Hematopoietic multipotent progenitor cell treated with erythropoietin and hydrocortisone succinate and interleukin-3 and kit ligand, for 15 days (in vitro differentiated cells): Measurements from ENCODE around the gene ARX.

Source experiments
- DNase-seq: peaks from one replicate; pipeline ENCODE4 v3.0.0-alpha.2; 2015; ENCODE audit warnings: low spot score

Gene ARX

DNA sequence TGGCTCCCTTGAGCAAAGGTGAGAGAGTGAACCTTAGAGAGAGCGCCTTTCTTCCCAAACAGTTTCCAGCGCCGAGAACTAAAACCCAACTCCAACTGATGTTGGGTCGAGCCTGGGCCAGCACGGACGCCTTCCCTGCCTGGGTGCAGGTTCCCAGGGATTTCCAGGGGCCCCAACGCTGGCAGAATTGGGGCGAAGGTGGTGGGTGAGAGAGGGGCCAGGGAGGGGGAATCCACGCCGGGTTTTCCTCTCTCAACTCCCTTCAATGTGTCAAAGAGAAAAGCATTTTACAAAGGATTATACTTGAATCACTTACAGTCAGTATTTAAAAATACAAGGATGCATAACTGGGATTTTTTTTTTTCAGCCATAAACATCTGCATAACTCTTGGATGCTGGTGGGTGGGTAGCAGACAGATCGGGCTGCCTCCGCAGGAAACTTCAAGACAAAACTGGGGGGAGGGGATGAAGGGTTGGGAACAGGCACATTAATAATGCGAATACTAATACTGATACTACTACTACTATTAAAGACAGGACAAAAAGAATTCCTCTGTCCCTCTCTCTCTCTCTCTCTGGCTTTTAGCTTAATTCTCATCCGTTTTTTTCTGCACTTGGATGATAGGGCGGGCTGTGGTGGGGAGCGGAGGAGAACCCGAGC is 1.3 kb upstream of the ARX start:
- no peak for DNase-seq

DNA sequence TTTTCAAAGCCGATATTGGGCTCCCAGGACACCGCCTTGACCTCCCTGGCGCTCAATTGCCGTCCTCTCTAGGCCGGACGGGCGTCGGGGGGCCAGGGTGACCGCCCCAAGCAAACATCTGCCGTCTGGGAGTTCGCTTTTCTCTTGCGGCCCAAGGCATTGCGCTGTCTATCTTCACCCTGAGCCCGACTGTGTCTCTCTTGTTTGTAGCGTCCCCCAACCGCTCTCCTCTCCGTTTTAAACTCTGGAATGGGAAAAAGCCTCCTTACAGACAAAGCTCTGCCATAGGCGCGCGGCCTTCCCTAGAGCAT is 551 bp upstream of the ARX start:
- no peak for DNase-seq

DNA sequence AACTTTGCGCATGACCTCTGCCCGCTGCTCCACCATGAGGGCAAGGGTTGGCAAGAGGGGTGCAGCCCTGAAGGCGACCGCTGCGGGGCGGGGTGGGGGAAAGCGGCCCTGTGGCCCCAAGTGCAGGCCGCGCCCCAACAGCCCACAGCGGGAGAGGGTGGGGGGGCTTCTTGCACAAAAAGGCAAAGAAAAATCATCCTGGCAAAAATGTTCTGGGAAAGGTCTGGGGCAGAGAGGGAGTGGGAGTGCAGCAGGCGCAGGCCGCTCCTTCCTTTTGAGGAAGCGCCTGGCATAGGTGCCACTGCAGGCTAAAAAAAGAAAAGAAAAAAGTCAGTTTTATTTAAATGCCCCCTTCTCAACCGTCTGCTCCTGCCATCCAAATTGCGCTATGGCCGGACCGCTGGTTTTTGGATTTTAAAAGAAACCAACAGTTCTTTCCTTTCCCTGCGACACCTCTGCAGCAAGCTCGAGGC is 1.4 kb downstream of the ARX start:
- DNase-seq, result no peak

DNA sequence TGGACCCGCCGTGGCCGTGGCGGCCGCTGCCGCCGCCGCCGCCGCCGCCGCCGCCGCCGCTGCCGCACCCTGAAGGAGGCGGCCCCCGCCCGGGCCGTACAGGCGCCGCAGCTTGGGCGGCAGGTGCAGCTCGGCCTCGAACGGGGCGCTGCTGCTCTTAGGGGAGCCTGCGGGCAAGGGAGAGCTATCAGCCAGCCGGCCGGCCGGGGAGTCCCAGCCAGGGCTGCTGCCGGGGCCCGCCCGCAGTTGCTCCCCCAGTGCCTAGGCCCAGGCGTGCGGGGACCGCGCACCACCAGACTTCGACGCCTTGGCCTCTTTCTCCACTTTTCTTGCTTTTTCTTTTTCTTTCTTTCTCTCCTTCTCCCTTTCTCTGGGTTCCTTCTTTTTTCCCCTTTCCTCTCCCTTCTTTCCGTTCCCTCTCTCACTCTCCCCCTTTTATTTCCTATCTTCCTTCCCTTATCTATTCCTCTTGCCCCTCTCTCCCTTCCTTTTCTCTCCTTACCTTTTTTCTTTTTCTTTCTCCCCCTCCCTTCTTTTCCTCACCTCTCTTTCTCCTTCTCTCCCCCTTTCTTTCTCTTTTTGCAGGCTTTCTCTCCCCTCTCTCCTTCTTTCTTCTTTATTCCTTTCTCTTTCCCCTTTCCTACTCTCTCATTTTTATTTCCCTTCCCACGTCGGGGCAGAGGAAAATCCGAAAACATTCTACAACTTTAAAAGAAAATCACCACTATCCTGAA is 2.0 kb downstream of the ARX start:
- no peak for DNase-seq

DNA sequence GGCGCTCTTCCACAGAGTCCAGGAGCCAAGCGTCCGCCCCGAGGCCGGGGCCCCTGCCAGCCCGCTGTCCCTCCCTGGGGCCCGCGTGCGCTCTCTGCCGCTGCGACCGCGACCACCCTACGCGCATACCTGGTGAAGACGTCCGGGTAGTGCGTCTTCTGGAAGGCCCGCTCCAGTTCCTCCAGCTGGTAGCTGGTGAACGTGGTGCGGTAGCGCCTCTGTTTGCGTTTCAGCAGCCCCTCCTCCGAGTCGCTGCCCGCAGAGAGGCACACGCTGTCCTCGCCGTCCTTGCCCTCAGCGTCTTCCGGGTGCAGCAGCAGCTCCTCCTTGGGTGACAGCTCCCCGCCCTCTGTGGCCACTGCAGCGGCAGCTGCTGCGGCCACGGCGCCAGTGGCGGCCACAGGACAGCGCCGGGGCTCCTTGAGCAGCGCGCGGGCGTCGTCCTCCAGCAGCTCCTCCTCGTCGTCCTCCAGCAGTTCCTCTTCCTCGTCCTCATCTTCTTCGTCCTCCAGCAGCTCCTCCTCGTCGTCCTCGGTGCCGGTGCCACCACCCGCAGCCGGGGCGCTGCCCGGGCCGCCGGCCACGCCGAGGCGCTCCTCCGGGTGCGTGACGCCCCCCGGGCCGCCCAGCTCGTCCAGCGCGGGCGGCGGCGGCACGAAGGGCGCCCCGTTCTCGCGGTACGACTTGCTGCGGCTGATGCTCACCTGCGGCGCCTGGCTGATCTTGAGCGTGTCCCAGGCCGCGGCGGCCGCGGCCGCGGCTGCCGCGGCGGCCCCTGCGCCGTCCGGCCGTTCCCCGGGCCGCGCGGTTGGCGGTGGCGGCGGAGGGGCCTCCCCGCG is 2.8 kb downstream of the ARX start:
- no peak for DNase-seq

DNA sequence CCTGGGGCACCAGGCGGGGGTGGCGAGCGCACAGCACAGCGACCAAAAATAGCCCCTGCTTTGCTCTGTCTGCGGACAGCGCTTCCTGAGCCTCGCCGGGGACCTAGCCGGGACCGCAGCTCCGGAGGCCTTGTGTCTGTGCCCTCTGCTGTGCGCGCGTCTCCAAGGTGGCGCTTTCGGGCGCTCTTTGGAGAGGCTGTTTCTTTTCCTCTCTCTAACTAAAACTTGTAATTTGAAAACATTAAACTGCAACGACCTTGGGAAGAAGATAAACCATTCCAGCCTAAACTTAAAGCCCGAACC is 3.4 kb downstream of the ARX start:
- no peak for DNase-seq

DNA sequence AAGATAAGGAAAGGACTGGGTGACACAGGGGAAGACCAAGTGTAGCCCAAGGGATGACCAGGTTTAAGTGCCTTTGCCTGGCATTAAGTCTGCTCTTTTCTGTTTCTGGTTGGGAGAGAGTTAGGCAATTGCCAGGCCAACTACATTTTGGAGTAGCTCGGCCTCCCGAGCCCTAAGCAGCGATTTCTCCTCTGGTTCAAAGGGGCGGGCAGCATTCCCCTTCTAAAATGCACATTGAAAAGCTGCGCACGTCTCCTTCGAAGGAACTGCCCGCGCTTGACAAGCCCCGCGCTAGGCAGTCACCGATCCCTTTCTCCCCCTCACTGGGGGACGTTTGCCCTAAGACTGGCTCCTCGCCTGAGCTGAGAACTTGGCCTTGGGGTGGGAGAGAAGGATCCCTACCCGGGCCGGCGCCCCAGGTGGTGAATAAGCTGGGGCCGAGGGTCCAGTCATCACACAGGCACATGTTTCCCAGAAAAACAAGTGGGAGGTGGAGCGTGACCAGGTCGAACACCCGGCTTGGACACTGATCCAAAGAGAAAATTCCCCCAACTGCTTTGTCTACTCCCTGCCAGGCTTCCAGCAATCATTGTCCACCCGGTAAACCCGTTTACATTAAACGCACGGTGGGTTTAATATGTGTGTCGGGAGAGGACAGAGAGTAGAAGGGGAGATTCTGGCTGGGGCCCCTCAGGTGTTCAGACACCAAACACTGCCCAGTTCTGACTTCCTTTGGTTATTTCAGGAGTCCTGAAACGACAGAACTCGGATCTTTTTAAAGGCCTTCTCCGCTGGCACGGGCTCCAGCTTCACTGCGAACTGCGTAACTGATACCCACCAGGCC is 4.0 kb downstream of the ARX start:
- DNase-seq, result no peak

DNA sequence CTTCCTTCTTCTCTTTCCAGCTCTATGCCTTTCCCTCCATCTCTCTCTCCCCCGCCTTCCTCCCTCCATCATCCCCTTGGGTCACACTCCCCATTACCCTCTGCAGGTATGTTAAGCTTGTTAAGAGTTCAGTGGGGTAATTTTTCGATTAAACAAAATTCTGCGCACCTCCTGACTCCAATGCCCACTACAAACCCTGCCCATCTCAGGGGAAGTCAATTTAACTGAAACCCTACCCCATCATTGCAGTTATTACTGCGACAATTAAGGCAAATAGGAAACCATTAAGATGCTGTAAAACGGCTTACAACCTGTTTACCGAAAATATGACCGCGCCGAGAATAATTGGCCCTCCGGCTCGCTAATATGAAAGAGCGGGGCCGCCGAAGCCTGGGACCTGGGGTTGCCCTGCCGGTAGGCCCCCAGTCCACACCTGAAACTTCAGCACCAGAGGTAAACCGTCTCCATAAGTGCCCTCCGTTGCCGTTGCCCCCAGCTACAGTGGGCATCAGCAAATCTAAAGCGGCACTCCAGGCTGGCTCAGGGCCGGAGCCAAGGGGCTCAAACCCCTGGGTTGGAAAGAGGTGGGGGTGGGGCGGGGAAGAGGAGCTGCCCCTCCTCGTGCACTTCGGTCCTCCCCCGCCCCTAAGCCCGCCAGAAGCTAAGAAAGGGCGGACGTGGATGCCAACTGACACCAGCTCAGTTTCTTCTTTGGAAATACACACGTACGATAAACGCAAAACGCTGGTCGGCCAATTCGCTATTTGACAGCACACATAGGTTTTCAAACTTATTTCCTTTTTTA is 4.8 kb downstream of the ARX start:
- no peak for DNase-seq

DNA sequence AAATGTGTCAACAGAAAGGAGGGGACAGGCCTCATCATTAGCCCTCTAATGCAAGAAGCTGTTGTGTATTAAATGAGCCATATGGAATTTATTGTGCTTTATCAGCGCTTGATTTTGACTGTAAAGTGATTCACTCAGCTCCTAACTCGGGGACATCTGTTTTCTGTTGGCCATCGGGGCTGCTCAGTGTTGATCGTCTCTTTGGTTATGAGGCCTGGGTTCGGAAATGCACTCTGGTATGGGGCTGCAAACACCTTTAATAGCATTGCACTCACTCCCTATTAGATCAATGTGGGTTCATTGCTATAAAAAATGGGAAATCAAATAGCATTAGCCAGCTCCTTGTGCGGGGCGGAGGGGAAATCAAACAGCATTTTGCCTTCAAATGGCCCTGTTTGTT is 6.4 kb downstream of the ARX start:
- no peak for DNase-seq

DNA sequence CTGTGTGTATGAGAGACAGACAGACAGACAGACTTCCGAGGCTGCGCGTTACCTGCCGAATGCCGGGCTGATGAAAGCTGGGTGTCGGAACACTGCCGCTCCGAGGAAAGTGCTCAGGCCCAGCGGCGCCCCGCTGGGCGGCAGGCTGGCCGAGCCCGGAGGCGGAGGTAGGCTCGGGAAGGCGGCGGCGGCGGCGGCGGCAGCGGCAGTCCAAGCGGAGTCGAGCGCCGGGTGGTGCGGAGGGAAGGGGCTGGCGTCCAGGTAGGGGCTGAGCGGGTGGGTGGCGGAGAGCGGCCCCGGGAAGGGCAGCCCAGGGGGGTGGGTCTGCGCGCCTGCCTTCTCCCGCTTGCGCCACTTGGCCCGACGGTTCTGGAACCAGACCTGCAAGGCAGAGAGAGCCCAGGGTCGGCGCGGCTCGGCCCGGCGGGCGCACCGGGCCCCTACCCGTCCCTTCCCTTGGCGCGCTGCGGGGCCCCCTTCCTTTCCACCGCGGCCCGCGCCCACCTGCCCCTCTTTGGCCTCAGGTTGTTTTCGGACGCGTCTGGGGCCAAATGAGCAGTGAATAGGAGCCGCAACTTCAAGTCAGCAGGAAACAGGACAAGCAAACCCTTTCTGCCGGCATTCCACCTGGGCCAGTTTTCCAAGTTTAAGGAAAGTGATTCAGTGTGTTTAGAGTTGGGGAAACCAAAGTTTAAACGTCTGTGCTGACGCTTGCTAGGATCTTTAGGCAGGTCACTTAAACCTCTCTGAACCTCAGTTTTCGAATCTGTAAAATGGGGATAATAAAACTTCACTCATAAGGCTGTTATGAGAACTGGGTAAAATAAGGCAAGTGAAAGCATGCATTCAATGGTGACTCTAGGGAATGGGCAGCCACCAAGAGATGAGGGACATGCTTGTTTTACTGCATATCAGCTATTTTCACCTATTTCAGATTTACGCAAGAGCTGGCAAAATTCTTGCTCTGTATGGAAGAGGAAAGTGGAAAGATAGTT is 8.4 kb downstream of the ARX start:
- no peak for DNase-seq

DNA sequence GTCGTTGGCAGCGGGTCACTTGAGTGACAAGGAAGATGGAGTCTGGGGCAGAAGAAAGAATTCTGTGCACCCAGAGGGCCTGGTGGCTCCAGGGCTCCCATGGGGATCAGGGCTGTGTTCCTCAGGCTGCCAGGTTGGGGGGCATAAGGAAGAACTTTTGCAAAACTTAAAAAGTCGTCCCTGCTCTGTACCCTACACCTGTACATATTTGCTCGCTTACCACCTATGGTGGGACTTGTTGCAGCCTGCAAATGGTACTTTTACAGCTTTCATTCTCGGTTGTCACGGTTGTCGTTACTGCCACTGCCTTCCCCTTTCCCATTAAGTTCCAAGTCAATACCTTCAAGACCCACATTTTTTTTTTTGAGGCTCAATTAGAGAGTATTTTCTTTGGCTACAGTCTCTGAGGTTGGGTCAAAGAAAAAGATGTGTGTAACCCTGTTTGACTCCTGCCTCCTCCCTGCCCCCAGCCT is 9.1 kb downstream of the ARX start:
- DNase-seq, result no peak

DNA sequence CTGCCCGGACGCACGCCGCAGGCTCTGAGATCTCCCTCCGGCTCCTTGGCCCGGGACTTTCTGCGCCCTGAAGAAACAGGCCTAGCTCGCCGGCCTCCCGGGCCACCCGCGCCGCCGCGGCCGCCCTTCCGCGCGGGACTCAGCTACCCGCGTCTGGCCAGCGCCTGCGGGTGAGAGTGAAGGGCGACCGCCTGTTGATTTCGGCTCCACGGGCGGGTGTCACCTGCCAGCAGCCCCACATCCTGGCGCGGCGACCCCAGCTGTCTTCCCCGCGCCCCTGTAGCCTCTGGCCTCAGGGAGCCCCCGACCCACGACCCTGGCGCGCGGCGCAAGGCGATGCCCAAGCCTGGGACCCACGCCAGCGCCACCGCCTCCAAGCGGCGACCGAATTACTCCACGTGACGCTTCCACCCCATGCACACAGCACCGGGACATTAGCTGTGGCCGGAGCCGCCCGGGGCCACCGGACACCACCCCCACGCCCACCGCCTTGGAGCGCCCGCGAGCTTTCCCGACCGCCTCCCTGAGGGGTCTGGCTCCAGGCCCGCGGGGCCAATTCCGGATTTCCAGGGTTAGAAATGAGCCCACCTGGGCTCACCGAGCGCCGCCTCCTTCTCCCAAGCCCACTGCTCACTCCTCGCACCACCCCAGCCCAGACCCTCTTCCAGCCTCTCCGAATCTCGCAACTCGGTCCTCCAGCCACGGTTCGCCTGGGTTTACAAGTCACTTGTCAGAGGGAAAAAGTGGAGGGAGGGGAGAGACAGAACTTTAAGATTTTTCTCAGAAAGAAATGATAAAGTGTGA is 10.2 kb downstream of the ARX start:
- DNase-seq, result no peak

DNA sequence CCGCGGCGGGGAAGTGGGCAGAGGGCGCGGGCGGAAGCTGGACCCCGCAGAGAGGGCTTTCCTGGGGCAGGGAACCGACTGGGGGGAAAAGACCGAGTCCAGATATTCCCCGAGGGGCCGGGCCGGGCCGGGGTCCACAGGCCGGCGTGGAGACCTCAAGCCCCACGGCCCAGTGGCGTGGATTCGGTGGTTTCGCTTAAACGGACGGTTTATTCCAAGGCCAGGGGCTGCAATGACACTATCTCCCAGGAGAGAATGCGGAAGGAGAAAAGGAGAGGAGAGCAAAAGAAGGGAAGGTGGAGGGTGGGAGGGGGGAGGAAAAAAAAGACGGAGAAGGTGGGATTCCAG is 10.8 kb downstream of the ARX start:
- no peak for DNase-seq

DNA sequence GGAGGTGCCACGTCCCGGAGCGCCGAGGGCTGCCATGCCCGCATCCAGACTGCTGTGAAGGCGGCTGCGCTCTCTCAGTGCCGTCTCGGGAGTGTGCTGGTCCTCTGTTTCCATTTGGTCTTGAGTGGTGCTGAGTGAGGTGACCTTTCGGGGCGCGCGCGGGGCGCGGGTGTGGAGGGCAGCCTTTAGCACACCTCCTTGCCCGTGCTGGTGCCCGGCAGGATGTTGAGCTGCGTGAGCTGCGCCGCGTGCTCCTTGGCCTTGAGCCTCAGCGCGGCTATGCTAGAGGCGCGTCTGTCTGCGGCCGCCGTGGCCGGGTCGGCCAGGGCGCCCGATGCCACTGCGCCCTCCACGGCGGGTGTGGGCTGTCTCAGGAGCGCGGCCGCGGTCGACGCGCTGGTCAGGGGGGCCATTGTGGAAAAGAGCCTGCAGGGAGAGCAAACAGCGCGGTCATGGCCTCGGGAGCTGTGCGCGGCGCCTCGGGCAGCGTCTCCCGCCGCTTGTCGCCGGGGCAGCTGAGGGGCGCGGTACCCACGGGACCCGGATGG is 11.2 kb downstream of the ARX start:
- DNase-seq, result no peak

DNA sequence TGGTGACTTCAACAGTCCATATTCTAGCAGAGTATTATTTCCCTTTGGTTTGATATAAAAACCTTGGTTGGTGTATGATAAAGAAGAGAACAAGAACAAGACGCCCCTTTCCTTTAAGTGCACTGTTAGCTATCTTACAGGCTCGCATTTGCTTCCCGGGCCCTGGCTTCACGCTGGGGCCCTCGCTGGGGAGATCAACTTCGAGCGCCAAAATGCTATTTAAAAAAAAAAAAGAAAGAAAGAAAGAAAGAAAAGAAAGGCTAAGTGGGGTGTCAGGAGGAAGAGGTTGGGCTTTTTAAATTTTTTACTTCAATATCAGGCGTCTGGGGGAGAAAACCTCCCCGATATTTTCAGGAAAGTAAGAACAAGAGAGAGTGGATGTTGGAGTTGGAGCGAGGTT is 11.7 kb downstream of the ARX start:
- no peak for DNase-seq

DNA sequence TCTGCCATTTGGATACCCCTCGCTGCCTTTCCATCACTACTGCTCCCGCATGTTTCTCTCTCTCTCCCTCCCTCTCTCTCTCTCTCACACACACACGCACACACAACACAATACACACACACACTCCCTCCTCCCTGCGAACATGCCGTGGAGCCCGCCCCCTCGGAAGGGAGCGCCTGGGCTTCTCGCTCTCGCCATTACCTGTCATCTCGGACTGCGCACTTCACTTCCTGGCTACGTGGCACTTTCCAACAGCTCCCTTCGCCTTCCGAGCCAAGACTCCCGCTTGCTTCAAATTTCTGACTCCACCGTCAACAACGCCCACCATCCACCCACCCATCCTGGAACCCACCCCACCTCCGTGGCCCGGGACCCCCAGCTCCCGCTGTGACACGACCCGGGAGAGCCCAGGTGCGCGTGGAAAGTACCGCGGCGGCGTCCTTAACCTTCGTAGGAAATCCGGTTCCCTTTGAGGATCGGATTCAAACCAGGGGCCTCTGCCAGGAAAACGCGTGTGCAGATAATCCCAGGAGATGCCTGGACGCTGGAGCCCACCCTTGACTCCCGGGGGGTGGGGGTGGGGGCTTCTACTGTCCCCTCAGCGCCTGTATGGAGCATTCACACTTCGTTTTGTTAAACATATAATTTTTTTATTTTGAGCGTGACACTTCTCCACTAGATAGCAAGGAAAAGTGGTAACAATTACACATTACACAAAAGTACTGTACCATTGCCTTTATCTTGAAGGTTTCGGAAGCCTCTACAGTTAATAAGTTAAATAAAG is 12.5 kb downstream of the ARX start:
- no peak for DNase-seq

DNA sequence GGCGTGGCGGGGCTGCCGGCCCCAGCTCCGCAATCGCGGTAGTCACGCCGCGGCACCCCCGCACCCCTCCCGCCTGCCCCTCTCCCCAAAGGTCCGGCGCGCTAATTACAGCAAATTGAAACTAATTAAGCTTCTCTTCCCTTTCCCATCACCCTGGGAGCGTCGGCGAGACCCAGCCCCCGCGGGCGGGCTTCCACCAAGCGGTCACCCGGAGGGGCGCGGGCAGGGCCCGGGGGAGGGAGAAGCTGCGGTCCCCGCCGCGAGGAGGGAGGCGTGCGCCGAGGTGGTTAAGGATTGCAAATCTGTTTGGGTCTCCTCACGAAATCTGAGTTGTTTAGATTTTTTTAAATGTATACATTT is 13.1 kb downstream of the ARX start:
- no peak for DNase-seq
